GM12874 (cell line): Measurements from ENCODE around the gene LRIG3.

ENCODE experiments used
- CTCF ChIP-seq: IDR thresholded peaks from 2 replicates; pipeline ENCODE4 v1.5.1; 2011; ENCODE audit warnings: low read depth, mild to moderate bottlenecking, control low read depth, low read length, moderate library complexity; ENCODE audit not compliant: insufficient read depth

Gene LRIG3

GRCh38 chr12:58847901-58848600 is 72.3 kb downstream of the LRIG3 start:
- TF ChIP-seq CTCF, result no peak

- no peak for TF ChIP-seq CTCF
Observed at GRCh38 chr12:58844161-58844560, 76.1 kb downstream of the LRIG3 start.

- TF ChIP-seq CTCF, result no peak
Observed at GRCh38 chr12:58841058-58841798, 79.1 kb downstream of the LRIG3 start.

GRCh38 chr12:58833853-58834252 is 86.5 kb downstream of the LRIG3 start:
- TF ChIP-seq CTCF, result no peak

- TF ChIP-seq CTCF, result no peak
Observed at GRCh38 chr12:58832920-58833319, 87.4 kb downstream of the LRIG3 start.
